KBM-7 (cell line): ENCODE measurements around the gene MCTP1.

ENCODE experiments used
- DNase-seq: peaks from one replicate; pipeline ENCODE4 v3.0.0-alpha.2; 2015
- in situ Hi-C: fragments of 300-500 bp; cut with MboI; formaldehyde crosslinking; loops from 2 replicates; pipeline ENCODE4 v1.14.3; 2020; ENCODE audit warnings: low sequenced_read_pairs, low pct_unique_long_range_greater_than_20kb, mixed read lengths

MCTP1 gene

DNA sequence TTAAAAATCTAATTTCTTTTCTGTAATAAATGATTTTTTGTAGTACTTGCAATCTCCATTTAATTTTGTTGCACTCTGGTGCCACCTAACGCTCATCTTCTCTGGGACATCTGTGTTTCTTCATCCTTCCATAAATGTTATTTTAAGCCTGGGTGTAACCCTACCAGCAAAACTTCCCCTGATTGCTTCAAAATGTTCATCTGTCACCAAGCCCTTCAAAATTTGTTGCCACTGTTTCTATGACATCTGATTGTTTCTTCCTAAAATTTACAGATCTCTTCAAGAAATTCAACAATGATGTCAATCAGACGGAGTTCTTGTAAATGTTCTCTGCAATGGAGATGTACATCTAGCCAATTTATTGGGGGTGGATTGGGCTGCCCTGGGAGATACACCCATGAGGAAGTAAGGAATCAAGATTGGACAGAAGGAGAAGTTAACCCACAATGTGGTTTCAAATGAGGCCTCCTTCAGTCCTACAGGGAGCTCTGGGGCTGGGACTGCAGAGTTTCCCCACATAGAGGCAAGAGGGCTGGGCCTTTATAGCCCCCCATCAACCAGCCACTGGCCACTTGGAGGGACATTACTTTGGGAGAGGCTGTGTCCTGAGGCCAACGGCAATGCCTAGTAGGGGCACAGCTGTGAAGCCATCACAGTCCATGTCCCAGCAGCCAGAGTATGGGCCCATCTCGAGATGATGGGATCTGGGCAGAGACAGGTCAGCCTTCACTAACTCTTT lies 23.3 kb downstream of the MCTP1 start:
- in situ Hi-C loops = loop anchor here (25.0 kb wide), 1 partner anchor 299 kb away; no protein-coding TSS in a partner anchor
- DNase-seq = peak; percentile 66

- in situ Hi-C loops = loop anchor here (25.0 kb wide), 1 partner anchor 295 kb away; no protein-coding TSS in a partner anchor
- DNase-seq = no peak
Measured at GRCh38 chr5:95256991-95257390, 27.9 kb downstream of the MCTP1 start.

- in situ Hi-C loops = loop anchor here (25.0 kb wide), 1 partner anchor 294 kb away; no protein-coding TSS in a partner anchor
Measured at GRCh38 chr5:95256446-95256845, 28.4 kb downstream of the MCTP1 start.

GRCh38 chr5:95252801-95253200 lies 32.1 kb downstream of the MCTP1 start:
- DNase-seq = no peak
- in situ Hi-C loops = loop anchor here (25.0 kb wide), 1 partner anchor 290 kb away; no protein-coding TSS in a partner anchor

More at GRCh38 chr5:95256446-95256845, 28.4 kb downstream of the MCTP1 start:
- no peak for DNase-seq

GRCh38 chr5:95251185-95251584 lies 33.7 kb downstream of the MCTP1 start:
- in situ Hi-C loops = loop anchor here (25.0 kb wide), 1 partner anchor 289 kb away; no protein-coding TSS in a partner anchor
- no peak for DNase-seq

DNA sequence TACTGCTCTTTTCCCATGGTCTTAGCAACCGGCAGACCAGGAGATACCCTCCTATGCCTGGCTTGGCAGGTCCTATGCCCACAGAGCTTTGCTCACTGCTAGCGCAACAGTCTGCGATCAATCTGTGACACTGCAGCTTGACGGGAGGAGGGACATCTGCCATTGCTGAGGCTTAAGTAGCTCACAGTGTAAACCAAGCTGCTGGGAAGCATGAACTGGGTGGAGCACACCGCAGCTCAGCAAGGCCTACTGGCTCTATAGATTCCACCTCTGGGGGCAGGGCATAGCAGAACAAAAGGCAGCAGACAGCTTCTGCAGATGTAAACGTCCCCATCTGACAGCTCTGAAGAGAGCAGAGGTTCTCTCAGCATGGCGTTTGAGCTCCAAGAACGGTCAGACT lies 40.4 kb downstream of the MCTP1 start:
- DNase-seq = no peak
- in situ Hi-C loops = no loop called here

DNA sequence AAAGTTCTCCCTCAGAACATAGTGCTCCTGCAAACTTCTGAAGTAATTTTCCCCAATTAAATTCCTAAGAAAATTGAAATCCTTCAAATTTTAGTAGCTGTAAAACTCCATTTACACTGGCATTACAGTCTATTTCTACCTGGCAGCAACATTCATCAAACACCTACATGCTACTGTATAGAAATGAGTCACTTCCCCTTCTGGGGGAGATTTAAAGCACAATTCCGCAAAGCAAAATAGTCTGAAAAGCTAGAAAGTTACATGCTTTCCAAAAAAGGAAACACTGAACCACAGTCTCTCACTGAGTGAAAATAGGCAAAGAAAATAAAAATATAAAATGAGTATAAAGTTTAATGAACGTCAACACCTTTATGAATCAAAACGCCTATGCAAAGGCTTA lies 43.3 kb downstream of the MCTP1 start:
- in situ Hi-C loops = no loop called here
- peak; percentile 23 for DNase-seq

DNA sequence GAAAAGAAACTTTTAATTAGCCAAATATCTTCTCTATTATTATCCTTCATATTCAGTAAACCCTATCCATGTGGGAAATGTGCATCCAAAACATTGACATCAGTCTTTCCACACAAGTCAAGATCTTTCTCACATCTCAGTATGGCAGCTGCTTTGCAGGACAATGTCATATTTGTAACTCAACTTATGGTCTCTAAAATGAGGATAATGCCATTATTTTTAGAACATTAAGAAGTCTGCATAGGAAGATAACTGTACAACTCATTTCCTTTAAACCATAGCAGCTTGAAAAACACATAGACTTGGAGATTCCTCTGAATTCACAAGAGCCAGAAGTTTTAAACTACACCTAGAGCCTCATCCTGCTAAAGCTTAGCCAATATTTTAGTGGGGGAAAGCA lies 43.7 kb downstream of the MCTP1 start:
- in situ Hi-C loops = no loop called here
- no peak for DNase-seq

GRCh38 chr5:95238560-95239325 lies 46.2 kb downstream of the MCTP1 start:
- peak; percentile 35 for DNase-seq

GRCh38 chr5:95237324-95237723 lies 47.6 kb downstream of the MCTP1 start:
- in situ Hi-C loops = no loop called here
- DNase-seq = no peak

More at GRCh38 chr5:95238560-95239325, 46.2 kb downstream of the MCTP1 start:
- in situ Hi-C loops = no loop called here

- in situ Hi-C loops = no loop called here
- DNase-seq = no peak
Measured at GRCh38 chr5:95235439-95235982, 49.4 kb downstream of the MCTP1 start.

- in situ Hi-C loops = no loop called here
- no peak for DNase-seq
Measured at GRCh38 chr5:95229646-95230045, 55.2 kb downstream of the MCTP1 start.

- in situ Hi-C loops = no loop called here
Measured at GRCh38 chr5:95224701-95225459, 60.0 kb downstream of the MCTP1 start.

DNA sequence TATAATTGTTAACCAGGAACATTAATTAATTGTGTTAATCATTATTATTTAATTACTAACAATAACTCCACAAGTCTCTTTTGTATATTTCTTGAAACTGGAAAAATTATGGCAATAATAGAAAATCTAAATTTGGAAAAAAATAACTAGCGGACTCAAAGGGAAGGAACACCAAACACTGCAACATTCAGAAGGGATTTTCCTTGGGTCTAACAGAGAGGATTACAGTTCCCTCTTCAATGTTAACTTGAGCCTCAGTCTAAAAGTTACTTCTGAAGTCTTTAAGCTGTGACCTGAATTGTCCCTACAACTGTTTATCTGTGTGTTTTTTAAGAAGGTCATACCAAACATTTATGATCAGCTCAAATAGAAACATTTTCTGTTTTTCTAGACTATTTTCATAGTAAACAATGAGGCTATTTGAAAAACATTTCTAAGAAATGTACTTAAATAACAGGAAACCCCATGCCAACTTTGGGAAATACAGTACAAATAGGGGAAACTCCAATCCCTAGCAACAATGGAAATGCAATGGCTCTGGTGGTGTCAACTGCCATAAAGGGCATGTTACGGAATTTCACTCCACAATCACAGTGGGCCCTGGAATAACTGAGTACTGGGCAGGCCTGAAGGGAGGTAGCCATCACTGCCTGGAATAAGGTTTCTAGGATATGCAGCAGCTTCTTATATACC lies 61.2 kb downstream of the MCTP1 start:
- no peak for DNase-seq
- in situ Hi-C loops = no loop called here

More at GRCh38 chr5:95224701-95225459, 60.0 kb downstream of the MCTP1 start:
- no peak for DNase-seq

DNA sequence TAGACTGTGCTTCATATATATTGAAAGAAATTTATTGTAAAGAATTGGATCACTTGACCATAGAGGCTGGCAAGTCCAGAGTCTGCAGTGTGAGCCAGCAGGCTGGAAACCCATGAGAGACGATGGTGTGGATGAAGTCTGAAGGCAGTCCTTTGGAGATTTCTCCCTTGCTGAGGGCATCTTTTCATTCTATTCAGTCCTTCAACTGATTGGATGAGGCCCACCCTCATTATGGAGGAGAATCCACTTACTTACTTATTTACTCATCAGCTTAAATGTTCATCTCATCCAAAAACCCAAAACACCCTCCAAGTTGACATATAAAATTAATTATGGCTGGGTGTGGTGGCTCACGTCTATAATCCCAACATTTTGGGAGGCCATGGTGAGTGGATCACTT lies 62.1 kb downstream of the MCTP1 start:
- in situ Hi-C loops = no loop called here
- DNase-seq = no peak

DNA sequence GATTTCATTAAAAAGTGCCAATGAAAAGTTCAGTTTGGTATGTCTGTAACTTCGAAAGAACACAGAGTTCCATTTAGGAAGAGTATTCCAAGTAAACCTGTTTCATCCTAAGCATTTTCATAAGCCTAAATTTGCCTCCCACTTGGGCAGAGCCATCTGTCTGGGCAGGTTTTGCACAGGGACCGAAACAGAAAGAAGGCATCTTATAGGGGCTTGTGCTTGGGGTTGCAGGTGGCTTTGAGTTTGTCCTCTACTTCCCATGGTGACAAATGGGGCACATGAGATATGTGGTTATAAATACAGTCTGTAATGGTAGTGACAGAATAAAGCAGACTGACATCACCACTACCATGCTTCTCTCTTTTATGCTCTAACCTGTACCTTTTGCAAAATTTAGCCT lies 63.7 kb downstream of the MCTP1 start:
- DNase-seq = no peak
- in situ Hi-C loops = no loop called here

DNA sequence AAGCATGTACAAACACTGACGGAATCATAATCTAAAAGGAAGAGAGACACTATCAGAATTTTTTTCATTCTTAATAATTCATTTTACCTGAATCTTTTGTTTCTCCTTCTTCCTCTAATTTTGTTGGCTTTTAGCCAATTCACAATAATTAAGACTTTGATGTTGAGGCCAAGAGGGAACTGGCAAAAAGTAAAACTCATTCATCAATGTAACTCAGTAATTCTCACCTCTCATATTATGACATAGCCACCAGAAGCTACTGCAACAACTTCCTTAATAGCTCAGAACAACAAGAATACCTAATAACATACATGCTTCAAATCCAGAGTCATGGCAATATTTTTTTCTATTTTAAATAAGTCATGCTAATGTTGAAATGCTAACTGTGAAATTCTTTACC lies 64.5 kb downstream of the MCTP1 start:
- DNase-seq = no peak
- in situ Hi-C loops = no loop called here

DNA sequence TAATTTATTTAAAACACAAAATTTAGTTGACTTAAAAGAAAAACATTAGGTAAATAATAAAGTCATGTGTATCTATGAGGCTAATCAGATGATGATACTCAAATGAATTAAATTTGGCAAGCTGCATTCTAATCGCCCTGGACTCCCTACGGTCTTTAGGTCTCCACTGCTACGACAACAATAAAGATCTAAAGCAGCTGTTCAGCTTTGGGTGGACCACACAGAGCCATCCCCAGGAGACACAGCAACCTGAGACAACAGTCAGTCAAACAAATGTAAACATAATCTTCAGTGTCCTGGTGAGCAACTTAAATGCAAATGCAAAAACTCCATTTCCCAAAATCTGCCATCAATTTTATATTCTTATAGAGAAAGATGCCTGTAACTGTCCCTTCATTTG lies 65.5 kb downstream of the MCTP1 start:
- in situ Hi-C loops = no loop called here
- no peak for DNase-seq

- in situ Hi-C loops = no loop called here
- no peak for DNase-seq
Measured at GRCh38 chr5:95217881-95218280, 67.0 kb downstream of the MCTP1 start.
